CD4-positive, alpha-beta T cell treated with Interleukin-6 at 100 ng/mL for 8 hours (primary cell): ENCODE results near the gene ZFPL1.

Experiments
- DNase-seq: peaks from one replicate; pipeline ENCODE4 v3.0.0-alpha.2; 2020; ENCODE audit warnings: mixed read lengths, low spot score

Gene ZFPL1

DNA sequence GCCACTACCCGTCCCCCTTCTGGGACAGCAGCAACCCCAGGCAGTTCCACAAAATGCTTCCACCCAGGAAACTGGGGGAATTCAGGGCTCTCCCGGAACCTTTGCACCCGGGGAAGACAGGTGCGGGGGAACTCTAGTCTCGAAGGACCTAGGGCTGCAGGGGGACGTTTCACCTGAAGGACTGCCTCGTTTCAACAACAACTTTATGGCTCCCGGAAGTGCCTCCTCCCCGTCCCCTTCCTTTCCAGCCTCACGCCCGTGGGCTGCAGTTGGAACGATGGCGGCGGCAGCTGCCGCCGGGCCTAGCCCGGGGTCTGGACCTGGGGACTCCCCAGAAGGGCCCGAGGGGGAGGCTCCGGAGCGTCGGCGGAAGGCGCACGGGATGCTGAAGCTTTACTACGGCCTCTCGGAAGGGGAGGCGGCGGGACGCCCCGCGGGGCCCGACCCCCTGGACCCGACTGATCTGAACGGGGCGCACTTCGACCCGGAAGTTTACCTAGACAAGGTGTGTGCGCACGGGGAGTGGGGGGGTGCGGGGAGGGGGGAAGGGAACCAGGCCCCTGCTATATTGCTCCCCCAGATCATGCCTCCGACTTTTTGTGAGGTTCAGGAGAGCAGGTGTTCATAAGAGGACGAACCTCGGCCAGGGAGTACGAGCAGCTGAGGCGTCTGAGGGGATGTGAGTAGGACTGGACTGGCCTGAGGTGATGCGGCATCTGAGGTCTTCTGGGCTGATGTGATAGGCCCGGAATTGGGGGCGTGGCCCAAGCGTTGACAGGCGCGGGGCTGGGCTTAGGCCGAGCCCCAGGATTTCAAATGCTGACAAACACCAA is 12.2 kb downstream of the ZFPL1 start, which contains the start of gene VPS51:
Gene VPS51, plus strand, starts transcription at position 241 of the 833 bp plus-strand sequence. Its CDS starts 37 bp downstream, at position 278.
- peak; percentile 86 for DNase-seq

DNA sequence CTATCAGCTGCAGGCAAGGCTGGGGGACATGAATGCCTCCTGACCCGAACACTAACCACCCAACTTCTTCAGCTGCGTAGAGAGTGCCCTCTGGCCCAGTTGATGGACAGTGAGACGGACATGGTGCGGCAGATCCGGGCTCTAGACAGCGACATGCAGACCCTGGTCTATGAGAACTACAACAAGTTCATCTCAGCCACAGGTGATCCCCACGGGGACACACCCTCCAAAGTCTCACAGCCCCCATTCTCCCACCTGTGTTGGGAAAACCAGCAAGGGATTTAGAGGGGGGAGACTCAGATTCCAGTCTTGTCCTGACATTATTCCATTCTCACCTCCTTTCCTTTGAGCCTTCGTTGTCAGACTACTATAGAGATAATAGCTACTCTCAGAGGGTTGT is 12.9 kb downstream of the ZFPL1 start:
- no peak for DNase-seq

DNA sequence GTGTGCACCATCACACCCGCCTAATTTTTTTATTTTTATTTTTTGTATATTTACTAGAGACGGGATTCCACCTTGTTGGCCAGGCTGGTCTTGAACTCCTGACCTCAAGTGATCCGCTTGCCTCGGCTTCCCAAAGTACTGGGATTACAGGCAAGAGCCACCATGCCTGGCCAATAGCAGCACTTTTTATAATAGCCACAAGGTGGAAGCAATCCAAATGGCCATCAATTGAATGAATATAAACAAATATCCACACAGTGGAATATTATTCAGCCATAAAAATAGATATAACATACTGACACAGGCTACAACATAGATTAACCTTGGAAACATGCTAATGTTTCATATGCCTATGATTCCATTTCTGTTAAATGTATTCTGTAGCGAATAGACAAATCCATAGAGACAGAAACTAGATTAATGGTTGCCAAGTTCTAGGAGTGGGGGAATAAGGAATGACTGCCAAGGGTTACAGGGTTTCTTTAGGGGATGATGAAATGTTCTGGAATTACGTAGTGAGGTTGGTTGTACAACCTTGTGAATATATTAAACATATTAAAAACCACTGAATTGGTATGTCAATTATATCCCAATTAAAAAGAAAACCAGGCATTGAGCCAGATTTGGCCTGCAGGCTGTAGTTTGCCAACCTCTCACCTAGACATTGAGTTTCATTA is 16.8 kb downstream of the ZFPL1 start:
- DNase-seq = no peak

DNA sequence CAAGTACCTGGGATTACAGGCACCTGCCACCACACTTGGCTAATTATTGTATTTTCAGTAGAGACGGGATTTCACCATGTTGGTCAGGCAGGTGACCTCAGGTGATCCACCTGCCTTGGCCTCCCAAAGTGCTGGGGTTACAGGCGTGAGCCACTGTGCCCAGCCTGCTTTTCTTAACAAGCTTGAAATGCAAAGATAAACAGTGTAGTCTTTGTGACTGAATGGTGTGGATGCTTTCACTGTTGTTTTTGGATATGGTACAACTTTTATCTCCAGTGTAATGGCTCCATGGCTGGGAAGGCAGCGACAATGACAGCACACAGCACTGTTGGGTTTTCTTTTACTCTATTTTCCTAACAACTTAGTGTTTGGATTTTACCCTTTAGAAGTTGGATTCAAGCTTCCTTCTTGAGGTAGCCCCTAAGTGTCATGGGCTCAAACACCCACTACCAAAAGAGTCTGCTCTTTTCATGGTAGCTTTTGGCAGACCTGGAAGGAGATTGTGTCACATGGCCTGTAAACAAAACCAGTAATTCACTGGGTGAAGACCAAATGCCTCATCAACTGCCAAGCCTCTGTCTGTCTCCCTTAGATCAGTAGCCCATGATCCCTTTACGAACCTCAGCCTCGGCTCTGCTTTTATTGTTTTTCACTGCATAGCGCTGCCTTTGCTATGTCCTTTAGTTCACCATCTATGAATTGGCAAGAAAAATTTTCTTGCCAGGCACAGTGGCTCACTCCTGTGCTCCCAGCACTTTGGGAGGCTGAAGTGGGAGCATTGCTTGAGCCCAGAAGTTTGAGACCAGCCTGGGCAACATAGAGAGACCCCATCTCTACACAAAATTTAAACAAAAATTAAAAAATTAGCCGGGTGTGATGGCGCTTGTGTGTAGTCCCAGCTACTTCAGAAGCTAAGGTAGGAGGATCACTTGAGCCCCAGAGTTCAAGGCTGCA is 18.4 kb downstream of the ZFPL1 start:
- DNase-seq = no peak

DNA sequence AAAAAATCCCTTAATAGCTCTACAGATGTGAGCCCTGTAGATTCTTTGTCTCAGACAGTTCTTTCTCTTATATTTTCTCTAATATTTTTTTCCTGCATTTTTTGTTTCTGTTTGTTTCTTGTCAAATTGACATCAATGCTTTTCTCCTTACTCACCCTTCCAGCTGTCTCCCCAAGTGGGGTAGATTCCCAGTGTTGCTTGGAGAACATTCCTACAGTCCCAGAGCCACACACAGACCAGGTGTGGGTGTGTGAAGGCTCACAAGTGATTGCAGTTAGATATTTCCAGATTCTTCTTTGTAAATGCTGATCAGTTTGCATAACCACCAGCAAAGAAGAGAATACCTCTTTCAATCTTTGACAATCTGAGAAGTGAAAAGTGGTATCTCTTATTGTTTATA is 19.5 kb downstream of the ZFPL1 start:
- no peak for DNase-seq

DNA sequence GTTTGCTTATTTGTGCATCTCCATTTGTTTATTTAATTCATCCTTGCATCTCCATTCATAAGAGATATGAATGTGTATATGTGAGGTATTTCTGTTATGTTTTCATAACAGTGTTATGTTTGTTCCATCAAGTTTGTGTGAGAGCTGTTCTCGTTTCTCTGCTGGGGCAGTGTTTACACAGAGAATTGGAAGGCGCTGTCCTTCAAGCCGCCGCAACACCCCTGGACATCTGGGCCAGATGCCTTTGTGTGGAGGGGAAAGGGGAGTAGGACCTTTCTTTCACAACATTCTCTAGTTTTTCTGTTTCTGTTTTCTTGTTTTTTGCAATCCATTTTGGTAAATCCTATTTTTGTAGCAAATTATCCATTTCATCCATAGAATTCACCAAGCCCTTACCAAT is 20.6 kb downstream of the ZFPL1 start:
- DNase-seq = no peak

DNA sequence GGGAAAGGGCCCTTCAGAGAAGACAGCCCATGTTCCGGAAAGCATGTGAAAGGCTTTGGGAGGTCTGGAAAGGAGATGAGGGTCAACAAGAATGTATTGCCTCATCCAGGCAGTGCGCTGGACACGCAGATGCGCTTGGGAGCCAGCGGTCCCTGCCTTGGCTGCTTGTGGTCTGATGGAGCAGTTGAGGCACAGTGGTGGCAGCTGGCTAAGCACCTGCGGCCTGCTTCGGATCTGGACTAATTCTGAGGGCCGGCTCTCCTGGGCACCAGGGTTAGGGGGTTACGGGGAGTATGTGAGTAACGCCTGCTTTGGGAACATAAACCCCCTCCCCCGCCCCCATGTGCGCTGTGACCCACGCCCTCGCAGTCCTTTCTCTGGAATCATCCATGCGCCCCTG is 23.1 kb downstream of the ZFPL1 start:
- no peak for DNase-seq

DNA sequence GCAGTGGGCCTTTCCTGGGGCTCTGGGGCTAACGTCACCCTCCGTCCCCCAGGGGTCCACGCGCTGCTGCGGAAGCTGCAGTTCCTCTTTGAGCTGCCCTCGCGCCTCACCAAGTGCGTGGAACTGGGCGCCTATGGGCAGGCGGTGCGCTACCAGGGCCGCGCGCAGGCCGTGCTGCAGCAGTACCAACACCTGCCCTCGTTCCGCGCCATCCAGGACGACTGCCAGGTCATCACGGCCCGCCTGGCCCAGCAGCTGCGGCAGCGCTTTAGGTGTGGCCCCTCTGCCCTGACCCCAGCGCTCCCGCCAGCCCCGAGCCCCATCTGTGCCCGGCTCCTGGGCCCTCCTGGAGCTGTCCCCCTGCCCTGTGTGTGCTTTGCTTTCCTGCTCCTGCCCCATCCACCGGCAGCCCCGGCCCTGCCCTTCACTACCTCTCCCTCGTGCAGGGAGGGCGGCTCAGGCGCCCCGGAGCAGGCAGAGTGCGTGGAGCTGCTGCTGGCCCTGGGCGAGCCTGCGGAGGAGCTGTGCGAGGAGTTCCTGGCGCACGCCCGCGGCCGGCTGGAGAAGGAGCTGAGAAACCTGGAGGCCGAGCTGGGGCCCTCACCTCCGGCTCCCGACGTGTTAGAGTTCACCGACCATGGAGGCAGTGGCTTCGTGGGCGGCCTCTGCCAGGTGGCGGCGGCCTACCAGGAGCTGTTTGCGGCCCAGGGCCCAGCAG is 23.9 kb downstream of the ZFPL1 start:
- no peak for DNase-seq

DNA sequence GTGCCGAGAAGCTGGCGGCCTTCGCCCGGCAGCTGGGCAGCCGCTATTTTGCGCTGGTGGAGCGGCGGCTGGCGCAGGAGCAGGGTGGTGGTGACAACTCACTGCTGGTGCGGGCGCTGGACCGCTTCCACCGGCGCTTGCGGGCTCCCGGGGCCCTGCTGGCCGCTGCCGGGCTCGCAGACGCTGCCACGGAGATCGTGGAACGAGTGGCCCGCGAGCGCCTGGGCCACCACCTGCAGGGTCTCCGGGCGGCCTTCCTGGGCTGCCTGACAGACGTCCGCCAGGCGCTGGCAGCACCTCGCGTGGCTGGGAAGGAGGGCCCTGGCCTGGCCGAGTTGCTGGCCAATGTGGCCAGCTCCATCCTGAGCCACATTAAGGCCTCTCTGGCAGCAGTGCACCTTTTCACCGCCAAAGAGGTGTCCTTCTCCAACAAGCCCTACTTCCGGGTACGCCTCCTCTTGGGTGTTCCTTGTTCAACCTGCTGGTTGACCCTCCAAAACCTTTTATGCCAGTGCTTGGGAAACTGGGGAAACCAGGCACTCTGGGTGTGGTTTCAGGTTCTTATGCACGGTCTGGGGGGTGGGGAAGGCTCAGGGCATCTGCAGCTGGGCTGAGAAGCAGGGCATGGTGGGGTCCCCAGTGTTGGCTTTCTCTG is 24.6 kb downstream of the ZFPL1 start:
- DNase-seq = no peak

DNA sequence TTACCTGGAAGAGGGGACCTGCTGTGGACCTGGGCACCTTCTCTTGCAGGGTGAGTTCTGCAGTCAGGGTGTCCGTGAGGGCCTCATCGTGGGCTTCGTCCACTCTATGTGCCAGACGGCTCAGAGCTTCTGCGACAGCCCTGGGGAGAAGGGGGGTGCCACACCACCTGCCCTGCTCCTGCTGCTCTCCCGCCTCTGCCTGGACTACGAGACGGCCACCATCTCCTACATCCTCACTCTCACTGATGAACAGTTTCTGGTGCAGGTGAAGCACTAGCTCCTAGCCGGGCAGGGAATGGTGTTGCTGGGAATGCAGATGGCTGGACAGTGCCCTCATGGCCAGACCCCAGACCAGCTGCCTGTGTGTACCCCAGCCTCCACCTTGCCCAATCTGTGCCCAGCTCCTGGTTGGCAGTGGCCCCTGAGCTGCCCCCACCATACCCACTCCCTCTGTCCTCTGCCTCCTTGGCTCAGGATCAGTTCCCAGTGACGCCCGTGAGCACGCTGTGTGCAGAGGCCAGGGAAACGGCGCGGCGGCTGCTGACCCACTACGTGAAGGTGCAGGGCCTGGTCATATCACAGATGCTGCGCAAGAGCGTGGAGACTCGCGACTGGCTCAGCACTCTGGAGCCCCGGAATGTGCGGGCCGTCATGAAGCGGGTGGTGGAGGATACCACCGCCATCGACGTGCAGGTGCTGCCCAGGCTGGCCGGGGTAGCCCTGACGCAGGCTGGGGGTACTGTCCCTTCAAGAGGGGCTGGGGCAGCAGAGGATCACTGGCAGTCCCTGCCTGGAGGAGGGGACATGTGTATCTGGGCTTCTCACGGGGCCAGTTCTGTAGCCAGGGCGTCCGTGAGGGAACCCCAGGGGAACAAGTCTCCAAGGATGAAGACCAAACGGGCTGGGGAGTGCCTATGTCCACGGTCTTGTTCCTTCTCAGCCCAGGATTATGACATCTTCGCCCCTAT is 25.5 kb downstream of the ZFPL1 start:
- no peak for DNase-seq

DNA sequence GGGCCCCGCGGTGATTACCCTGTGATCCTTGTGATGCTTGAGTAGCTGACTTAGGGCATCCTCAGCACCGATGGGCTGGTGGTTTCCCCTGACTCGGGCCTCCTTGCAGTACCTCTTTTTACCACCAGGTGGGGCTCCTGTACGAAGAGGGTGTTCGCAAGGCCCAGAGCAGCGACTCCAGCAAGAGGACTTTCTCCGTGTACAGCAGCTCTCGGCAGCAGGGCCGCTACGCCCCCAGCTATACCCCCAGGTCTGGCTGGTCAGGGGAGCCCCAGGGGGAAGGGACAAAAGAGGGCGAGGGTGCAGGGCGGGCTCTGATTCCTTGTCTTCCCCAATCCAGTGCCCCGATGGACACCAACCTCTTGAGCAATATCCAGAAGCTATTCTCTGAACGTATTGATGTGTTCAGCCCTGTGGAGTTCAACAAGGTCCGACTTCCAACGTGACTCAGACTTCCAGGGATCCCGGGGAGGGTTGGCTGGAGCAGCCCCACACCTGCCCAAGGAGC is 26.4 kb downstream of the ZFPL1 start:
- peak; percentile 90 for DNase-seq

DNA sequence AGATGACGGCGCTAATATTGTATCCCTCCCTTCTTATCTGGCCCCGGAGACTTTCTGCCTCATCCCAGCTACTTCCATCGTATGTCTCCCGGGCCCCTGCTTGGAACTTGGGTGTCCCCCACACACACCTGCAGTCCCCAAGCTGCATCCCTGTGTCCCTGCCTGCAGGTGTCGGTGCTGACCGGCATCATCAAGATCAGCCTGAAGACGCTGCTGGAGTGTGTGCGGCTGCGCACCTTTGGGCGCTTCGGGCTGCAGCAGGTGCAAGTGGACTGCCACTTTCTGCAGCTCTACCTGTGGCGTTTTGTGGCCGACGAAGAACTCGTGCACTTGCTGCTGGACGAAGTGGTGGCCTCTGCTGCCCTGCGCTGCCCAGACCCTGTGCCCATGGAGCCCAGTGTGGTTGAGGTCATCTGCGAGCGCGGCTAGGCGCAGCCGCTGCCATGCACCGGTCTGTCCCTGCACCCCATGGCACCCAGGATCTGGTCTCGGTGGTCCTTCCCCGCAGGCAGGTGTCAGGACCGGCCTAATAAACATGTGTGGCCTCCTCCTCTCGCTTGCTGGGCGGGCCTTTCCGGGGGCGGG is 27.2 kb downstream of the ZFPL1 start:
- no peak for DNase-seq

DNA sequence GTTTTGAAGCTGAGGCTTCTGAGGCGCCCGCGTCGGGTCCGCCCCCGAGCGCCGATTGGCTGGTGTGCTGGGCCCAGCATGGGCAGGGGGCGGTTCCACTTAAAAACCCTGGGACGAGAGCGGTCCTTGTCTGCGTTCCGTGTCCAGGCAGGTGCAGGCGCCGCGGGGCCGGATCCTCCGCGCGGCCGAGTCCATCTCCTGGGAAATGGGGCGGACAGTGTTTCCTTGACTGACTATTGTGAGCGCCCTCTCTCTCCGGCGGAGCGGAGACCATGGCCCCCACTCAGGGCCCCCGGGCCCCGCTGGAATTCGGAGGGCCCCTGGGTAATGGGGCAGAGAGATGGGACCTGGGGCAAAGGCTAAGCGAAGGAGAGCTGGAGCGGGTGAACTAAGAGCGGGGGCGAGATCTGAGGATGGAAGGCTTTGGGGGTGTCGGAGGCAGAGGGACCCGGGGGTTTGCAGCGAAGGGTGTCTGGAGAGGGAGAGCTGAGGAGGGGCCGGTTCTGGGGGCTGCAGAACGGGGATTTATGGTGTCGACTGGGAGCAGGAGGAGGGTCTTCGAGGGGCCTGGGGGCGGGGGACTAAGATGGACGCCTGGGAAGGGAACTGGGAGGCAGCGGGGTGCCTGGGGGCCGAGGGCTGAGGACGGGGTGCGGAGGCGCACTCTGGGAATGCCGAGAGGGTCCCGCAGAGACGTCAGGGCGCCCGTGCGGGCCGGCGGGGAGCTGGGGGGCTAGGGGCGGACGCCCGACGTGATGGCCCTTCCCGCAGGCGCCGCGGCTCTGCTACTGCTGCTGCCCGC is 27.9 kb downstream of the ZFPL1 start, which contains the start of gene TM7SF2:
Gene TM7SF2, plus strand, starts transcription at position 129 of the 802 bp plus-strand sequence. Its CDS starts 144 bp downstream, at position 273.
- DNase-seq = peak; percentile 95

DNA sequence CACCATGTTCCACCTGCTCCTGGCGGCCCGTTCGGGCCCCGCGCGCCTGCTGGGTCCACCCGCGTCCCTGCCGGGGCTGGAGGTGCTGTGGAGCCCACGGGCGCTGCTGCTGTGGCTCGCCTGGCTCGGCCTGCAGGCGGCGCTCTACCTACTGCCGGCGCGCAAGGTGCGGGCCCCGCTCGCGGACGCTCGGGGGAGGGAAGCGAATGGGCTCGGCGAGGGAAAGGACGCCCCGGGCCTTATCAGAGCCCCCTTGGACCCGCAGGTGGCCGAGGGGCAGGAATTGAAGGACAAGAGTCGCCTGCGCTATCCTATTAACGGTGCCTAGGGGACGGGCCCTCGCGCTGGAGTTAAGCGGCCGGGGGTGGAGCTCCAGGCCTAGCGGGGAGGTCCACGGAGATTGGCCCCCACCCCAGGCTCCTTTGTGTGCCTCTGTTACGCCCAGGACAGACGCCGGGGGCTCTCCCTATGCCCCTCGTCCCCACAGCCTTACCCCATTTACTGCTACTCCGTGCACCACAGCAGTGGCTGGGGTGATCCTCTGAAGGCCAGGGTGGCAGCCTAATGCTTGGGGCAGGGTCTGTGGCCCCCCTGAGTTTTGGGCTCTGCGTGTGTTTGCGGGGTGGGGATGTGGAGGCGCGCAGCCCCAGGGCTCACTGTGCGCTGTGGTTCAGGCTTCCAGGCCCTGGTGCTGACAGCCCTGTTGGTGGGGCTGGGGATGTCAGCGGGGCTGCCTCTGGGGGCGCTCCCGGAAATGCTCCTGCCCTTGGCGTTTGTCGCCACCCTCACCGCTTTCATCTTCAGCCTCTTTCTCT is 28.7 kb downstream of the ZFPL1 start:
- peak; percentile 76 for DNase-seq

DNA sequence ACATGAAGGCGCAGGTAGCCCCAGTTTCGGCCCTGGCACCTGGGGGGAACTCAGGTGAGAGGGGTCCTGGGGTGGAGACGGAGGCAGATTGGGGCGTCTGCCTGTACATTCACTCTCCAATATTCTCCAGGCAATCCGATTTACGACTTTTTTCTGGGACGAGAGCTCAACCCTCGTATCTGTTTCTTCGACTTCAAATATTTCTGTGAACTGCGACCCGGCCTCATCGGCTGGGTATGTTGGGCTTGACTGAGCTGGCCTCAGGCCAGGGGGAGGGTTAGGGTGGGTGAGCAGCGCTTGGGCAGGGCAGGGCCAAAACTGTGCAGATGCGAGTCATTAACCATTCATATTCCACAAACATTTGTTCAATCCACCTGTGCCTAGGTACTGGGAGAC is 29.3 kb downstream of the ZFPL1 start:
- DNase-seq = no peak

DNA sequence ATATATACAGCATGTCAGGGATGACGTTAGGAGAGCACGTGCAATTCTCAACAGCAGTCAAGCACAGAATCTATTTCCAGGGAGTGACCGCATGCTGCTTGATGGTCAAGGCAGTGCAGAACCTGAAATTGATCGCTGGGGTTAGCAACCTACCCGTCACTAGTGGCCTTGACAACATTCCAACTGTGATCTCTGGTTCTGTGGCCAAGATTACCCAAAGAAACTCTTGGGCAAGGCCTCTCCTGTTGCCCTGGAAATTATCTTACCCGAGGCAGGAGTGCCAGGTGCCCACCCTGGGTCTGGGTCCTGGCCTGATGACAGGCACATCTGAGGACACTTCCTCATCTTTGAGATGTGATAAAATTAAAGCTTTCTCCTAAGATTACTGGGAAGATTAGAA is 29.8 kb downstream of the ZFPL1 start:
- DNase-seq = no peak

DNA sequence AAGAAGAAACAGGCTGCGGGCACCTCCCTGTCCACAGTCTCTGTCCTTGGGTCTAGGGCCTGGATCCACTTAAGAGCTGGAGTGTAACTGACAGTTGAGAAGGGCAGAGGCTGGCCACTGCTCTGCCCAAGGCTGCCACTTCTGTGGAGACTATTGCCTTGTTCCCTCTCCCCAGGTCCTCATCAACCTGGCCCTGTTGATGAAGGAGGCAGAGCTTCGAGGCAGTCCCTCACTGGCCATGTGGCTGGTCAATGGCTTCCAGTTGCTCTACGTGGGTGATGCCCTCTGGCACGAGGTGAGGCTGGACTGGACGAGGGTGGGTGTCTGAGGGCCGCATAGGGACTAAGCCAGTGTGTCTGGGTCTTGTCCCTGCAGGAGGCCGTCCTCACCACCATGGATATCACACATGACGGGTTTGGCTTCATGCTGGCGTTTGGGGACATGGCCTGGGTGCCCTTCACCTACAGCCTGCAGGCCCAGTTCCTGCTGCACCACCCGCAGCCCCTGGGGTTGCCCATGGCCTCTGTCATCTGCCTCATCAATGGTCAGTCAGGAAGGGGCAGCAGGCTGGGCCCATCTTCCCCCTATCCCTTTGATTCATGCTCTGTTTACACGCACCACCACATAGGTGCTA is 30.6 kb downstream of the ZFPL1 start:
- no peak for DNase-seq
